ENCODE data around the gene GARIN6. TPM values are rescaled to one million over a fixed set of nuclear protein-coding genes. Genes with fewer than 3 reads are reported as not detected.
"Not testable (repeated sequence)": the region's sequence is repeated elsewhere in the genome, so short reads cannot be mapped to it uniquely, and the experiment has no call there.

GARIN6 gene
- not detected for total RNA-seq

DNA sequence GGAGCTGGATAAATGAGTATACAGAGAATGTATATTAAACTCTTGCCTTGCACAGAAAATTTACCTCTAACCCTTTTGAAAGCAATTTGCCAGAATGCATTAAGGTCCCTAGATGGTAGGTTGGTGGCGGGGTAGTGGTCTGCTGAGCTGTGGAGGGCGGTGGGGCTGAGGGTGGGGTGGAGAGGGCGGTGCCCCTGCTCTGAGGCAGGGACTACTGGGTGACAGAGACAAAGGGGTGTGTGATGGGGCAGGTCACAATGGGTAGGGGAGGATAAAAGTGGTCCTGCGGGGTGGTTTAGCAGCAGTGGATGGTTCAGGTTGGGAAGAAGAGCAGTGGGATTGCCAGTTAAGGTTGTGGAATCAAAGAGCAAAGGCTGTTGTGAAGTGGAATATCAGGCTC lies at the start of gene GARIN6:
Gene GARIN6, plus strand, starts transcription at position 301 of the 400 bp plus-strand sequence. CDS start 422 bp downstream, outside the sequence.
- CTCF ChIA-PET, result no interaction called here

DNA sequence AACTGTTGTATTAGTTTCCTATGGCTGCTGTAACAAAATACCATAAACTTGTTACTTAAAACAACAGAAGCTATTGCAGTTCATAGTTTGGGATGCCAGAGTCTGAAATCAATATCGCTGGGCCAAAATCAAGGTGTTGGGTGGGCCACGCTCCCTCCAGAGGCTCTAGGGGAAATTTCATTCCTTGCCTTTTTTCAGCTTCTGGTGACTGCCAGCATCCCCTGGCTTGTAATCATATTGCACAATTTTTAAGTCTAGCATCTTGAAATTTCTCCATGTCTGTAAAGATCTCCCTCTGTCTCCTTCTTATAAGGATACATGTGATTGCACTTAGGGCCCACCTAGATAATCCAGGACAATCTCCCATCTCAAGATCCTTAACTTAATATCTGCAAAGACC lies 48.8 kb upstream of the GARIN6 start:
- ChIA-PET POLR2A (no interaction called here), CTCF (no interaction called here)

More for the DNA sequence above, at the start of gene GARIN6:
- POLR2A ChIA-PET, result no interaction called here

DNA sequence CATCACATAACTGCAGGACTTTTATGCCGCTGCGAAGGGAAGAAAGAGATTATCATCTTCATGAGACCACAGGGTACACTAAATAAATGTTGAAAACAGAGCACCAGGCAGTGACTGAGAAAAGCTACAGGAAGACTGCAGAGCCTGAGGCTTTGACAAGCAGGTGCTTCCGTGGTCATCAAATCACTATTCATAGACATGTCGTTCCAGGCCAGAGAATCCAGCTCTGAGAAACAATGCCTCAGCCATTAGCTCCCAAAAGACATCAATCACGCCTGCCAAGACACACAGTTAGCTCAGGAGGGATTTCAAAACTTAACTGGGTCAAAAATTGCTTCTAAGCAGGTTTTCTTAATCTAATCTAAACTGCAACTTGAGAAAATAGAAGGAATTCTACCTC lies 47.2 kb upstream of the GARIN6 start:
- ChIA-PET CTCF (no interaction called here), POLR2A (no interaction called here)

DNA sequence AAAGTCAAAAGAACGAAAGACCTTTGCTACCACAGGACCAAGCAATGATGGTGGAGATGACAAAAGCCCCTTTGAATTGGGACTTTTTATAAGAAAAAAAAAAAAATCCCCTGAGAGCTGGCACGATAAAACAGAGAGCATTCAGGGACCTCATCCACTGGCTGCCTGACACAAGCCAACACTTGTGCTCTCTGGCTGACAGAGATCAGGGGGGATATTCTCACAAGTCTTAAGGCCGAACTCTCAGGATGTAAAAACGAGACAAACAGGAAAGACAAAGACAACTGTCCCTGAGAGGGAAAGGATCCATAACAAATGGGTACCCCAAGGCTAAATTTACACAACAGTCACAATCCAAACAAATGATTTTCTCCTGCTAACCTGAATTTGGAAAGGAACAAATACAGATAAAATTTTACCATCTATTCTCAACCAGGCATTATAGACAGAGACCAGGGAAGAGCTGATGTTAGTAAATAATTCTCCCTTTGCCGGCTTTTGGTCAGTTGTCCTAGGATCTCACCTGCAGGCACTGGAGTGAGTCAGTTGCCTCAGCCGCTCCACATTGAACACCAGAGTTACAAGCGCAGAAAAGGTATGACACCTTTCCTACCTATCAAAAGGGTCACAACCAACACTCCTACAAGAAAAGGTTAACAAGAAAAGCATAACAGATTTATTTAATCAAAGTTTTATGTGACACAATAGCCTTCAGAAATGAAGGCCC lies 37.9 kb upstream of the GARIN6 start:
- CTCF ChIA-PET, result no interaction called here
- POLR2A ChIA-PET, result no interaction called here

- ChIA-PET POLR2A (no interaction called here), CTCF (no interaction called here)
Measured at GRCh38 chr12:99611117-99611516, 36.4 kb upstream of the GARIN6 start.

- ChIA-PET POLR2A (no interaction called here), CTCF (no interaction called here)
Measured at GRCh38 chr12:99611599-99611998, 36.0 kb upstream of the GARIN6 start.

DNA sequence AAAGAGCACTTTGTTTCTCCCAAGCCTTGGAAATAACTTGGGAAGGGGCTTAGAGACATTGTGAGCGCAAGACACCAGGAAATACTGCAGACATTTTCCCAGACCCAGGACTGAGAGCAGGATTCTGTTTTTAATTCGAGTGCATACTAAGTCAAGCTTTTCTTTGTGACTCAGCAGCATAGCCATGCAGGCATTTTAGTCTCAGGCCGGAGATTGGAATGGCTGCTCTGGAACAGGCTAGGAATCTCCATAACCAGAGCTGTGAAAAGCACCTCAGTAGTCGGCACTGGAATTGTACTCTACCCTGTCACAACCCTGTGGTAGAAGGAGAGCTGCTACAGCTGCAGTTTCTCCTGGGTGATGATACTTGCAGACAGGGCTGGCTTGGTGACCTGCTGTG lies 28.9 kb upstream of the GARIN6 start:
- CTCF ChIA-PET, result no interaction called here
- POLR2A ChIA-PET, result no interaction called here

DNA sequence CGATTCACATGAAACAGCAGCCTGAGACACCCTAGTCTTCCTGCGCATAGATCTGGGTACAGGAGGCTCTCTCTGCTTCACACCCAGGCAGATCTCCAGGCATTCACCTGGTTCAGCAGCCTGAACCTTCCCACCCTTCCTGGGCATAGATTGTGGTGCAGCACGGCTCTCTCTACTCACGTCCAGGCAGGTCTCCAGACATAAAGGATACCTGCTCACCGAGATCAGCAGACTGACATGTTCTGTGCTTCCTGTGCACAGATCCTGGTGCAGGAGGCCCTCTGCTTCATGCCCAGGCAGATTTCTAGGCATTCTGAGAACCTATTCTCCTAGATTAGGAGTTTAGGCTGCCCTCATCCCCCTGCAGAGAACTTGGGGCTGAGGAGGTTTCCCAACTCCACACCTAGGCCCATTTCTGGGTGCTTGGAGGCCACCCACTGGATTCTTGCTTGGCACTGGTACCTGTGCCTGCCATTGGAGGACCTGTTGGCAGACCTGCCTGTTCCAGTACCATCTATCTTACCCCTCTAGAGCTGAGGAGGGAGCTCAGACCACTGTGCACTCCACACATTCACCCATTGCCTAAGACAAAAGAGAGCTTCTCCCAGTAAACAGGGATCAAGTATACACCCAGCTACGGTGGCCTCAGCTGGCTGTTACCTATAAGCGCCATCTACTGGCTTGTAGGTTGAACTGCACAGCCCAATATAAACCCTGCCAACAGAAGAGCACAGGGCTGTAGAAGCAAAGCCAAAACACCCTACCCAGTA lies 28.0 kb upstream of the GARIN6 start:
- CTCF ChIA-PET, result no interaction called here
- POLR2A ChIA-PET, result no interaction called here

GRCh38 chr12:99620159-99620479 lies 27.4 kb upstream of the GARIN6 start:
- ChIA-PET CTCF (no interaction called here), POLR2A (no interaction called here)

GRCh38 chr12:99624591-99624990 lies 23.0 kb upstream of the GARIN6 start:
- CTCF ChIA-PET, POLR2A ChIA-PET: not testable (repeated sequence)

GRCh38 chr12:99627459-99627858 lies 20.1 kb upstream of the GARIN6 start:
- POLR2A ChIA-PET, result no interaction called here
- CTCF ChIA-PET, result no interaction called here

- ChIA-PET POLR2A (no interaction called here), CTCF (no interaction called here)
Measured at GRCh38 chr12:99644629-99645028, 2.9 kb upstream of the GARIN6 start.

DNA sequence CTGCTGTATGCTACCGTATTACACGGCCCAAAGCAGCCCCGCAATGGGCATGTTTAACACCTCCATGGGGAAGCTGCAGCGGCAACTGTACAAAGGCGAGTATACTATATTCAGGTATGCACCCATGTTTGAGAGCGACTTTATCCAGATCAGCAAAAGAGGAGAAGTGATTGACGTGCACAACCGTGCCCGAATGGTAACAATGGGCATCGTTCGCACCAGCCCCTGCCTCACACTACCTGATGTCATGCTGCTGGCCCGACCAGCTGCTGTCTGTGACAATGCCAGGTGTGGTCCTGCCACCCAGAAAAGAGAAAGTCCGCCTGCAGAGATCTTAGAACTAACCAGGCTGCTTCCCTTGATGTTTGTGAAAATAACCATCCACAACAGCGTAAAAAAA lies 630 bp downstream of the GARIN6 start:
- CTCF ChIA-PET, result no interaction called here
- POLR2A ChIA-PET, result no interaction called here

DNA sequence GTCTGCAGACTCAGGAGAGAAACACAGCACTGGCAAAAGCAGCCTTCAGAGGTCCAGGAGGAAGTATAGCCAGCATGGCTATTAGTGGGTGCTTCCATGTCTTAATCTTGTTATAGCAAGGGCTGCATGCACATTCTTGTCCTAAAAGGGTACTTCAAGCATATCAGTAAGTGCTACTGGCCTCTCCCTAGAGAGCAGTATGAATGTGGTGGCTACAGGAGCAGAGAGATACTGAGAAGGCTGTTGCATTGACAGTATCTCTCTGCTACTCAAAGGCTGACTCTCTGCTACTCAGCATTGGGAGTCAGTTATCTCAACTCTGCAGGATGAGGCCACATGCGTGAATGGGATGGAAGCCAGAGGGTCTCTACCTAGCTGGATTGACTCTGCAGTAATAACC lies 2.0 kb downstream of the GARIN6 start:
- CTCF ChIA-PET, result no interaction called here
- POLR2A ChIA-PET, result no interaction called here

DNA sequence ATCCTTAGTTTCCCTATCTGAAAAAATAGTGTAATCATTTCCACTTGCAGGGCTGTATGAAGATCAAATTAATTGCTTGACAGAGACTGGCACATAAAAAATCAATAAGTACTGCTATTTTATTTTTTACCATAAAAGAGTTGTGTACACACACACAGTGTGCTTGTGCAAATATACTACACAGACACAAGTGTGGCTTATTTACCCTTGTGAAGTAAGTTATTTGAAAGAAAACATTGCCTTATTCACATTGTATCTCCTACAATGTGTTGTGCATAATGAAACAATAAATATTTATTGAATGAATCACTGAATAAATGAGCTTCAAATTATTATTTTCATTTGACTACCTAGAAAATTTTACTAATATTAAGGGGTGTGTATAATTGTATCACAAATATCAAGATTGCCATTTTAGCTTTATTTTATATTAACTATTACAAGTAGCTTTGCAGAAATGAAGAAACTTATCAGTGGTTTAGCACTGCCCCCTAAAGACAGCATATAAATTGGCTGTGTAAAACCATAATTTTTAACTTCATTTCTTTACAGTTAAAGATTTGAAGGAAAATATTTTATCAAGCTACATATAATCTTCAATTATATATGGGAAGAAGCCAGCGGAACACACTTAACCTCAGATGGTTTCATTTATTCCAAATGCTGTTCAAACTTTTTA lies 11.3 kb downstream of the GARIN6 start:
- CTCF ChIA-PET, result no interaction called here
- POLR2A ChIA-PET, result no interaction called here

- CTCF ChIA-PET, result no interaction called here
- POLR2A ChIA-PET, result no interaction called here
Measured at GRCh38 chr12:99670635-99671034, 23.1 kb downstream of the GARIN6 start.

DNA sequence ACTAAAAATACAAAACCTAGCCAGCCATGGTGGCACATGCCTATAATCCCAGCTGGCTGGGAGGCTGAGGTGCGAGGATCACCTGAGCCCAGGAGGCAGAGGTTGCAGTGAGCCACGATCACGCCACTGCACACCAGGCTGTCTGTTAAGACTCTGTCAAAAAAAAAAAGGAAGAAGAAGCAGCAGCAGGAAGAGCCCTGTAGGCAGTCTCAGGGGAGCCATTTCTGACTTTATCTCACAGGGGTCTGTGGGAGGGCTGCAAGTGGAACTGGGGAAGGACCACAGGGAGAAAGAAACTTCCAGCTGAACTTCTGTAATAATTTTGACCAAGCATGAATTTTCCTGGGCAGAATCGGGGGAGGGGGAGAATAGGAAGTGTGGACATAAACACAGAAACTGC lies 32.7 kb downstream of the GARIN6 start:
- ChIA-PET POLR2A (no interaction called here), CTCF (no interaction called here)

GRCh38 chr12:99686142-99686541 lies 38.6 kb downstream of the GARIN6 start:
- CTCF ChIA-PET, result no interaction called here
- POLR2A ChIA-PET, result no interaction called here

DNA sequence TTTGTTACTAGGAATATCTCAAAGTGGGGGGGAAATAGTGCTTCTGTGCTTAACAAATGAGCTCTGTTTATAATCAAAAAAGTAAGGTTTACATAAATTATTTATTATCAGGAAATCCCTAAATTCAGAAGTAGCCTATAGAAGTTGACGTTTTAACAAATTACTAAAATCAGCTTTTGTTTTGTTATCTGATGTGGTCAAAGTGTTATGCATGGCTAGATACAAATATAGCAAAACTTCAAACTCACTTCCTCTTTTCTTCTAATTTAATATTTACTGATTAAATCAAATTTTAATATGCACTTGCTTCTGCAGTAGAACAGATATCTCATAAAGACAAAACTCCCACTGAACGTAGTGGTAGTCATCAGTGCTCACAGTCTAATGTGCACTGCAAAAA lies 47.5 kb downstream of the GARIN6 start:
- ChIA-PET POLR2A (no interaction called here), CTCF (no interaction called here)

All from activated CD8-positive, alpha-beta memory T cell treated with anti-CD3 and anti-CD28 coated beads for 36 hours (primary cell).